Measurements from ENCODE around the gene JAM3.

GRCh38 chr11:134032043-134032442 is 36.8 kb upstream of the JAM3 start:
- TF ChIP-seq EZH2 (IDR thresholded peaks at IDR 0.05; ENCODE audit: insufficient read depth, poor library complexity, severe bottlenecking) (no peak), EZH2phosphoT487 (IDR thresholded peaks at IDR 0.05; ENCODE audit: insufficient read depth, low read depth) (no peak)
